ENCODE results near the gene NPPA.
A peak's percentile ranks its signal among the peaks of the same experiment; 100 is the strongest.

NPPA gene

DNA sequence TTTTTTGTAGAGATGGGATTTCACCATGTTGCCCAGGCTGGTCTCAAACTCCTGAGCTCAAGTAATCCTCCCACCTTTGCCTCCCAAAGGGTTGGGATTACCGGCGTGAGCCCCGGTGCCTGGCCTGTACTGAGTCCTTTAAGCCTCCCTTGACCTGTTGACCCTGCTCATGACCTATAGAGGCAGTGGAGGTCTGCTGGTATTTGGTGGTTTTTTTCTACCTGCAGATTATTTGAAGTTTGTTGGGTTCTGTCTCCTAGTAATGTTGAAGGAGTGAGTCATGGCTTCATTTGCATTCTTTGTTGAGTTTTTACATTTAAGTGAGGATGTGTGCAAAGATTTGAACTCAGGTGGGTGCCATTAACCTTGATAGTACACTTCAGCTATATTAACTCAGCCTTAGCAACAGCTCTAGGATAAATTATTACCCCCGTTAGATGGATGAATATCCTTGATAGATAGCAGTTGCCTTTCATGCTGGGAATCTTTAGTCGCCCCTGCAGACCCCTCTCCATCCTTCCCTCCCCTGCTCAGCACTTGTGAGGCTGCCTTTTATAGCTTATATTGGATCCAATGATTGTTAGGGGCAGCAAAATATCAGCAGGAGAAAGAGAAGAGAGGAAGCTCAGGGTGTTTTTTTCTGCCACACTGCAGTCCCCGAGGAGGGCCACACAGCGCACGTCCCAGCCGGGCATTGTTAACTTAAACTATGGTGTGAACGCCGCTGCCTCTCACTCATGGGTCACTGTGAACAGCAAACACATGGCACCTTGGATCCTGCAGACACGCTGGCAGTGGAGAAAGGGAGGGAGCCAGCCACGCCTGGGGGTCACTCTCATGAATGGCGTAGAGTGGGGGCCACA, 26.0 kb upstream of the NPPA start:
- no peak for DNase-seq

DNA sequence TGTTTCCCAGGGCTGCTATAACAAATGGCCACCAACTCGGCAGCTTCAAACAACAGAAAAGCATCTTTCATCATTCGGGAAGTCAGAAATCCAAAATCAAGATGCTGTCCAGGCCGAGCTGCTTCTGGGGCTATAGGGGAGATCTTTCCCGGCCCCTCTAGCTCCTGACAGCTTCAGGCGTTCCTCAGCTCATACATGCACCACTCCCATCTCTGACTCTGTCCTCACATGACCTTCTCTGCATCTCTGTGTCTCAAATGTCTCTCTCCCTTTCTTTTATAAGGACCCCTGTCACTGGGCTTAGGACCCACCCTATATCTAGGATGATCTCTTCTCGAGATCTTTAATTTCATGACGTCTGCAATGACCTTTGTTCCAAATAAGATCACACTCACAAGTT, 25.0 kb upstream of the NPPA start:
- no peak for DNase-seq

DNA sequence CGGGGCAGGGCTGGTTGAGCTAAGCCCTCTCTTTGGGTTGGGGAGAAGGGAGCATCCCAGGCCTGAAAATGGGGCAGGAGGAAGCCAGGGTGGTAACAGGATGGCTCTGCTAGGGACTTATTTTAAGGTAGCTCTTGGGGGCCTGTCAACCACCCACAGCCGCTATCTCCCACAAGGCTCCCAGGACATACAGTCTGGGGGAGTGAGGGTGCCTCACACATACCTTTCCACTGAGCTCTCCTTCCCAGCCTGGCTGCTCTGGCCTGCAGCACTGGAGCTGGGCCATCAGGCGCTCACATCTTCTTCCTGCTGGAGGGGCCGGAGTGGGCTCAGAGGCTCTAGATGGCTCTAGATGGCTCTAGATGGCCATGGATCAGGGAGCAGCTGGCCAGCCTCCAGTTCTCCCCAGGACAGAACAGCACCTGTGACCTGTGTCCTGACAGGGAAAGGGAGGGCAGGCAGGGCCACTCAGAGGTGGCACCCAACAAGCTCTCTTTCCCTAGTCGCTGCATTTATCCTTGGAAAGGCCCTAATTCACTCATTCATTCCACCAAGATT, 22.1 kb upstream of the NPPA start:
- DNase-seq = no peak

DNA sequence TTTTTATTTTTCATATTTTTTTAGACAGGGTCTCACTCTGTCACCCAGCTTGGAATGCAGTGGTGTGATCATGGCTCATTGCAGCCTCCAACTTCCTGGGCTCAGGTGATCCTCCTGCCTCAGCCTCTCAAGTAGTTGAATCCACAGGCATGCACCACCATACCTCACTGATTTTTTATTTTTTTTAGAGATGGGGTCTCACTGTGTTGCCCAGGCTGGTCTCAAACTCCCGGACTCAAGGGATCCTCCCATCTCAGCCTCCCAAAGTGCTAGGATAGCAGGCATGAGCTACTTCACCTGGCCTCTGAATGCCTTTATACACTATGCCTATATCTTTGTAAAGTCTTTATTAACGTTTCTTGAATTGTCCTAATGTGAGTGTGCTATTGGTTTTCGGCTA, 21.5 kb upstream of the NPPA start:
- DNase-seq = no peak

DNA sequence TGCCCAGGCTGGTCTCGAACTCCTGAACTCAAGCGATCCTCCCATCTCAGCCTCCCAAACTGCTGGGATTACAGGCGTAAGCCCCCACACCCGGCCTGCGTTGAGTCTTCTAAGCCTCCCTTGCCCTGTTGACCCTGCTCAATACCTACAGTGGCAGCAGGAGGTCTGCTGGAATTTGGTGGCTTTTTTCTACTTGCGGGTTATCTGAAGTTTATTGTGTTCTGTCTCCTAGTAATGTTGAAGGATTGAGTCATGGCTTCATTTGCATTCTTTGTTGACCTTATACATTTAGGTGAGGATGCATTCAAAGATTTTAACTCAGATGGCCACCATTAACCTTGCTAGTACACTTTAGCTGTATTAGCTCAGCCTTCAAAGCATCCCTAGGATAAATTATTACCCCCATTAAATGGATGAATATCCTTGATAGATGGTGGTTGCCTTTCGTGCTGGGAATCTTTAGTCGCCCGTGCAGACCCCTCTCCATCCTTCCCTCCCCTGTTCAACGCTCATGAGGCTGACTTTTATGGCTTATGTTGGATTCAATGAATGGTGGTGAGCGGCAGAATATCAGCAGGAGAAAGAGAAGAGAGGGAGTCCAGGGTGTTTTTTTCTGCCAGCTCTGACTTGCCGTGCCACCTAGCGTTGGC, 20.9 kb upstream of the NPPA start:
- no peak for DNase-seq

DNA sequence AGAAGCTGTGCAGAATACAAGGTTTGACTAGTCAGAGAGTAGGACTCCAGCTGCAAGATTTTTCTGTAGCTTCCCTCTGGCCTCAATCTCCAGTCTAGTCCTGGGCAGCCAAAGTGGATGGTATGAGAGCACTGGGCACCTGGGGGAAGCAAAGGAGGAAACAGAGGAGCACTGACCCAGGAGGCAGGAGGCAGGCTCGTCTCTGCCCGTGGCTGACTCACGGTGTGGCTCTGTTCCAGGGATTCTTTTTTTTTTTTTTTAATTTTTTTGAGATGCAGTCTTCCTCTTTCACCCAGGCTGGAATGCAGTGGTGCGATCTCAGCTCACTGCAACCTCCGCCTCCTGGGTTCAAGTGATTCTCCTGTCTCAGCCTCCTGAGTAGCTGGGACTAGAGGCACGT, 15.3 kb upstream of the NPPA start:
- no peak for DNase-seq

DNA sequence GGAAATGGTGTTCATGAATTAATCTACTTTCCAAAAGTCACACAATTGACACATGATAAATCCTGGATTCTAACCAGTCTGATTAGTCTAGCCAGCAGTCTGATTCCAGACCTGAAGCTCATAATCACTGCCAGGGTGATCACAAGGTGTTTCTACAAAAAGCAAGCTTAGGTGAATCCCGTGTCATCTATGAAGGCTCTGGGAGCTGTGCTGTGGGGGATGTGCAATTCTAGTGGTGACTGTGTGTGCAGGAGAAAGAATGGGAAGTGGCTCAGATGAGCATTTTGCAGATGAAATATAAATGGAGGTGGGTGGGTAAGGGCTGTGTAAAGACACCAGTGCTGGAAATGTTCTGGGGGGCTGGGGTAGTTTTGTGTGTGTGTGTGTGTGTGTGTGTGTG, 13.0 kb upstream of the NPPA start:
- no peak for DNase-seq

DNA sequence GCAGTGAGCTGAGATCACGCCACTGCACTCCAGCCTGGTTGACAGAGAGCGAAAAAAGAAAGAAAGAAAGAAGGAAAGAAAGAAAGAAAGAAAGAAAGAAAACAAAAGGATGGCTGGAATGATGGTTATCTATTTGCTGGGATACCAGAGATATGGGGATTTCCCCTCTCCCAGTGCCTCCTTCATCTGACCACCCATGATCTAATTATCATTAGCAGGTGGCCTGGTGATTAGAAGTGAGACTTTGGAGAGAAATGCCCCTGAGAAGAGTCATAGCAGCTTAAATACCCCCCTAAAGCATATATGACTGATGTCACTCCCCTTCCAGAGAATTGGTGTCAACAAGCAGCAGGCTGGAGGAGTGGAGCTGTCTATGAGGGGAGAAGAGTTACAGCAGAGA, 12.5 kb upstream of the NPPA start:
- DNase-seq = no peak

DNA sequence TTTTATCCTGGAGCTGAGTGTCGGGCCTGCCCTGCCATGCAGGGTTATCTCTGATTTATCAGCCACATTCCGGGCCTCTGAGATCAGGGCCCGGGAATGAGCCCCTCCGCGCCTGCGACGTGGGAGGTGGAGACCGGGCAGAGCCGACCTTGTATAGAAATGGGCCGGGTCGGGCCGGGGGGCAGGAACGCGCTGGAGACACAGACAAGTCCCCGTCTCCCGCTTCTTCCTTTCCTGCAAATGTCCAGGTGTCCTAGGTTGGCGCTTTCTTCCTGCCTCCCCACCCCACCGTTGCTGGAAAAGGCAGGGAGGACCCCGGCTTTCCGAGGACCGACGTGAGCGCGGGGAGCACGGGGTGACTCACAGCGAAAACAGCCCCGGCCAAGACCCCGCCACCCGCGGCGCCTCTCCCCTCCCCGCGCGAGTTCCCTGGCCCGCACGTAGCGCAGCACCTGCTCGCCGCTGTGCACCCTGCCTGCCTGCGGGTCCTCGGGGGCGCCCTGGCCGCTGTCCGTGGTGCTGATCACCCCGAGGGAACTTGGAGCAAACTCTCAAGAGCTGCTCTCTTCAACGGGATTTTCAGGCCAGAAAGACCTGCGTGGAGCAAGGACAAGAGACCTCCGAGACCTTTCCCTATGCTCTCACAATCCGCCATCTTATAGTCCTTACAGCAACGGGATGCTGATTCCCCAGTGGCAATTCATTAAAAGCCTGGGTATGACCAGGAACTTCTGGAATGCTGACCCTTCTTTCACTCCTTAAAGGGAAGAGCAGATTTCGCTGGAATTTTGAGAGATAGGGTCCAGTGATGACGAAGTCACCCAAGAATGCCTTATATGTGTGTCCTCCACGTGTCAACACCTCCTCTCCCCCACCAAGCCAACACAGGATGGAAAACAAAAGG, 11.6 kb upstream of the NPPA start:
- DNase-seq = peak; percentile 58

DNA sequence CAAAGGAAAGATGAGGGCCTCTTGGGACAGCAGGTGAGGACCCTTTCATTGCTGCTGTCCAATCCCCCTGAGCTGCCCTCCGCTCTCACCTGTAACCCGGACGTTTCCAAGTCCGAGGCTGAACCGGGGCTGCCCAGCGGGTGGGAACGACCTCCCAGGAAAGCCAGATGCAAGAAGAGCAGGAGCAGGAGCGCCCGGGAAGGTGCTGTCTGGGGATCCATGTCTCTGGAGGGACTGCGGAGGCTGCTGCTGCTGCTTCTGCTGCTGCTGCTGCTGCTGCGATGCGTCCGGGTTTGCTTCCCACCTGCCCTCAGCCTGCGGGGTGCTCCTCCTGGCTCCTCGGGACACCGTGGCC, 11.0 kb upstream of the NPPA start, which contains the start of gene NPPB:
NPPB (minus strand) TSS at position 333 of the 355 bp plus-strand sequence; CDS start at position 221, 112 bp downstream.
- no peak for DNase-seq

DNA sequence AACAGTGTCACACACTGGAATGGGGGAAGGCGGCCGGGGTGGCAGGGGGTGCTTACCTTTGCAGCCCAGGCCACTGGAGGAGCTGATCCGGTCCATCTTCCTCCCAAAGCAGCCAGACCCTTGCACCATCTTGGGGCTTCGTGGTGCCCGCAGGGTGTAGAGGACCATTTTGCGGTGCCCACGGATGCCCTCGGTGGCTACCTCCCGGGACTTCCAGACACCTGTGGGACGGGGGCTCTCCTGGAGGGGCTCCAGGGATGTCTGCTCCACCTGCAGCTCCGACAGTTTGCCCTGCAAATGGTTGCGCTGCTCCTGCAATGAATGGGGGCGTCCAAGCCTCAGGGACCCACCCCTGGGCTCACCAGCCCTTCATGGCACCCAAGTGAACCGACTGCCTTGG, 10.6 kb upstream of the NPPA start:
- DNase-seq = no peak

DNA sequence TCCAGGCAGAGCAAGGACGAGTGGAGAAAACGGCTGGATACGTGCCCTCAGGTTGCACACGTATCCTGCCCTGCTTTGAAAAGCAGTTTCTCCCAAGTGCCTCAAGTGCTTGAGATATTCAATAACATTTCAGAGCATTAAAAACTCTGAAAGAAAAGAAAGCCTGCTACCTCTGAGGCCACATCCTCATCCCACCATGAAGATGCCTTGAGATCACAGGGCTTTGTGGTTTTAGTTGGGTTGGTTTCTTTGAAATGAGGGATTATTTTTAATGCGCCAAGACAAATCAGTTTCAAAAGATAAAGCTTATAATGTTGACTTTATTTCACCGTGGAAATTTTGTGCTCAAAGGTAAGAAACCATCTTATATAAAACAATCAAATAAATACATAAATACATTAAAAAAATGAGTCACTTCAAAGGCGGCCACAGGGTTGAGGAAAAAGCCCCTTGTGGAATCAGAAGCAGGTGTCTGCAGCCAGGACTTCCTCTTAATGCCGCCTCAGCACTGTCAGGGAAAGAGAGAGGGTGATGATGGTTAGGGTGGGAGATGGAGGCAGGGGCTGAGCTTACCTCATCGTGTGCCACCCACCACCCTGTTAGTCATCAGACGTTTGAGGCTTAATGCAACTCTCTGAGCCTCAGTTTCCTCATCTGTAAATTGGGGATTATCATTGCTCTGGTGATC, 9.7 kb upstream of the NPPA start:
- DNase-seq = no peak

DNA sequence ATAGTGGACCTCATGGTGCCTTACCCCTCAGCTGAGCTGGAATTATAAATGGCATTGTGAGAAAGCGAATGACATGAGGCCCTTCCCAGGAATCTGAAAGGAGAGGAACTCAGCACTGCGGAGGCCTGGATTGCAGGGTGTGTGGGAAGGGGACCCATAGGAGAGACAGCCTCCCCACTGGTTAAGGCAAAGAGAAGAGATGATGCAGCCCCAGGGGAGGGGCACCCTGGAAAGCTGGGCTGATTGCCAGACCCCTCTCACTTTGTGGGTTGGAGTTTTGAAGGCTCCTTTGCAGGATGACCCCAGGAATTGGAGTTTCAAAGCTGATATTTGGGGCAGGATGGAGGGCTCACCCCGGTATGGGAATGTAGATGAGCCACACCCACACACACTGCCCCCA, 9.1 kb upstream of the NPPA start:
- no peak for DNase-seq

DNA sequence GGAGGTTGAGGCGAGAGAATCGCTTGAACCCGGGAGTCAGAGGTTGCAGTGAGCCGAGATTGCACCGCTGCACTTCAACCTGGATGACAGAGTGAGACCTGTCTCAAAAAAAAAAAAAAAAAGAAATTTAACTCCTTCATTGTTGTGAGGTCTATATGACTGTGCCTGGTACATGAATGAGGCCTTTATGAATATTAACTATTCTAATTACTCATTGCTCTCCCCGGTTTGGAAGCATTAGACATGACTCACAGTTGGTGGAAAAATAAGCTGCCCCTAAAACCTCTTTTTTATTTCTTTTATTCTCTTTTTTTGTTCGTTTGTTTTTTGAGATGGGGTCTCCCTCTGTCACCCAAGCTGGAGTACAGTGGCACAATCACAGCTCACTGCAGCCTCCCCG, 7.8 kb upstream of the NPPA start:
- no peak for DNase-seq

DNA sequence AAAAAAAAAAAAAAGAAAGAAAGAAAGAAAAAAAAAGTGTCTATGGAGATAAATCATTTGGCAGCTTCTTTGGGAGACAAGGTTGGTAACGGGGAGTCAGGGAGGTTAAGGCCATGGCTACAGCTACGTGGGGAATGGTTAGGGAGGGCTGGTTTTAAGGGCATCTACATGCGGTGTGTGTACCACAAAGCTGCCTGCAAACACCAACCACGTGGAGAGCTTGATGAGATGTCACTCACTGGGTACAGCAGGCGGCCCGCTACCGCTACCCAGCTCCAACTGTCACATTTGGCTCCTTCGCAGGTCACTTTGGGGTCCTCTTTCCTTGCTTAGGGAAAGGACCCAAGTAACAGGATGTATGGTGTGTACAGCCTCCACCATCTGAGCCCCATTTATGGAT, 6.9 kb upstream of the NPPA start:
- DNase-seq = no peak

DNA sequence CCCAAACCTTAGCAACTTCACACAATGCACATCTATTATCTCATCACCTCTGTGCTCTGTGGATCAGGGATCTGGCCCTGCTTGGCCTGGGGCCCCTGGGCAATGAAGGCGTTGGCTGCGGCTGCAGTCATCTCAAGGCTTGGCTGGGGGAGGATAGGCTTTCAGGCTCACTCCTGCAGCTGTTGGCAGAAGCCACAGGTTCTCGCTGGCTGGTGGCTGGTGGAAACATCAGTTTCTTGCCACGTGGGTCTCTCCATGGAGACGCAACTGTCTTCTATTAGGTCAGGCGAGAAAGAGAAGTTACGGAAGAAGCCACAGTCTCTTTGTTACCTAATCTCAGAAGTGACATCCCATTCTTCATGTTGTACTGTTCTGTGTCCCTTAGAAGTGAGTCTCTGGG, 3.6 kb upstream of the NPPA start:
- no peak for DNase-seq

DNA sequence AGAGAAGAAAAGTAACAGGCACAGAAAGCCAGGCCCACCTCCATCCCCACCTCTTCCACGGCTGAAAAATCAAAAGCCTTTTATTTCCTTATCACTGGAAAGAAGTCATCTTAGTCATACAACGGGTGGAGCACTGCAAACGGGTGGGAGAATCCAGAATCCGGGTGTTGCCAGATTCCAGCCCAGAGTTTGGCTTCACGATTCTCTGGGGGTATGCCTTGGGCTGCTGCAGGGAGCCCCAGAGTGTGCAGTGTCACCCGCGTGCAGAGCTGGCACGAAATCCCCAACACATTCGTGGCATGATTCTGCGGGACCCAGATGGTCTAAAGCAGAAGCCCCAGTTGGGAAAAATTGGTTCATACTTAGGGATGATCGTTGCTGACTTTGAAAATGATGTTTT, 2.6 kb upstream of the NPPA start:
- no peak for DNase-seq

DNA sequence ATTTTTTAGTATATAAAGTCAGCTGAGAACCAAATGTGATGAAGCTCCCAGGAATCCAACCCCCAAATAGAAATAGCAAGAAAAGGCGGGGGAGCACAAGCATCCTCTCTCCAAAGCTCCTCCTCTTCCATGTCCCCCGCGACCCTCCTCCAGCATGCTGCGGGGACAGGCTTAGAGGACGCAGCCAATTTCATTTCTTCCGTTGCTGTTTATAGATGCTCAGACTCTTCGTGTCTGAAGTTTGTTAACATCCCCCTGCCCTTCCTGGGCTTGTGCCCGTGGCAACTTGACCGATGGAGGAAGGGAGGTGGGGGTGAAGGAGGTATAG, 754 bp upstream of the NPPA start:
- no peak for DNase-seq

DNA sequence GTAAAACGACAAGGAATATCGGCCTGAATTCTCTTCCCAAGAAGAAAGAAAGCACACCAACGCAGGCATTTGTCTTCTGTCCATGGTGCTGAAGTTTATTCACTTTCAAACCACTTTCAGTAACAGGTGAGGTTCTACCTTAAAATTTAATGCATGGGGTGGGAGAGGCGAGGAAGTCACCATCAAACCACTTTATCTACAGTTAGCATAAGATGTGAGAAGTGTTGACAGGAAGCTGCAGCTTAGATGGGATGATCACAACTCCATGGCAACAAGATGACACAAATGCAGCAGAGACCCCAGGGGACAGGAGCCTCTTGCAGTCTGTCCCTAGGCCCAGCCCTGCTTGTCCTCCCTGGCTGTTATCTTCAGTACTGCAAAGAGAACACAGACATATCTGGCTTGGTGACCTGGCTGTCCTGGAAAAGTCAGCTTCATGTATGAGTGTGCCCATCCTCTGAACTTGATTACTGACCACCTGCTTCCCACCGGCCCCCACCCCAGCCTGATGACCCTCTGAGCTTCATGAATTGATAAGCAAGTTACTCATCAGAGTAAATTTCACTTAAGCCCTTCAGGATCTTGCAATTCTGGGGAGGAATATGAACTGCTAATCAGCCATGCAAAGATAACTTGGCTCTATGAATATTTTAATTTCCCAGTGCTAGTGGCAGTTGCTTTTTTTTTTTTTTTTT, 1.8 kb downstream of the NPPA start:
- DNase-seq = no peak

DNA sequence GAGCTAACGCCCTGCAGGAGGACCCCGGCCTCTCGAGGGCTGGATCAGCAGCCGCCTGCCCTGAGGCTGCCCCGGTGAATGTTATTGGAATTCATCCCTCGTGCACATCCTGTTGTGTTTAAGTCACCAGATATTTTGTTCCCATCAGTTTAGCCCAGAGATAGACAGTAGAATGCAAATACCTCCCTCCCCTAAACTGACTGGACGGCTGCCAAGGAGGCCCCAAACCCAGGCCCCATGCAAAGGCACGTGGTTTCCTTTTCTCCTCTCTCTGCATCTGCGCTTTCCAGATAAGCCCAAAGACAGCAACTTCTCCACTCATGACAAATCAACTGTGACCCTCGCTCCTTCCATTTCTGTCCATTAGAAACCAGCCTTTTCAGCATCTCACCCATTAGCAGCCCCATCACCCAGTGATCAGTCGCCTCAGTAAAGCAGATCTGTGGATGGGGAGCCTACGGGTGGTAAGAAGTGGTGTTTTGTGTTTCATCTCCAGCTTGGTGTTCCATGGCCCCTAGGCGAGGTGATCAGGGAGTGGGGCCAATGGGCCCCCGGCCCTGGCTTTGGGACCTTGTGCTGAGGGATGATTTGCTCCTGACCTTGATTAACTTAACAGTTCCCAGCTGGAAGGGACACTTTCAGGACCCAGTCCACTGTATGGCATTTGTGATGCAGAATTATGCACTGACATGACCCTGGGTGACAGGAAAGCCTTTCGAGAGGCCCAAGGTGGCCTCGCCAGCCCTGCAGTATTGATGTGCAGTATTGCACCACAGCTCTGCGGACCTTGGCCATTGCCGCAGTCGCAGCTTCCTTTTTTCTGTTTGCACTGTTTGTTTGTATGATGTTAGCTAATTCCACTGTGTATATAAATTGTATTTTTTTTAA, 5.2 kb downstream of the NPPA start:
- DNase-seq = no peak

All from activated CD4-positive, CD25-positive, alpha-beta regulatory T cell treated with anti-CD3 and anti-CD28 coated beads, Interleukin-2, amount 50 U/mL, for 72 hours (primary cell).